ENCODE results near the gene UBE2G1. TPM values are rescaled to one million over a fixed set of nuclear protein-coding genes. Genes with fewer than 3 reads are reported as not detected.

UBE2G1 gene
- total RNA-seq, result 92.8 TPM
- long read RNA-seq, transcript UBE2G1-201 (6 exons, 3,974 nt), result major isoform, 119 of 139 reads
- long read RNA-seq, partial matches to known transcripts, result 4 of 139 reads
- long read RNA-seq, other reads (novel, unspliced or antisense), result 9 of 139 reads

- Histone ChIP-seq H3K4me1 (peaks cover 45% of the 10 kb centered on the region), H3K36me3 (peaks cover 1% of the 10 kb centered on the region), H3K9me3 (replicated peaks) (no peaks in the 10 kb centered on the region), H3K27me3 (ENCODE audit: low read depth) (no peaks in the 10 kb centered on the region), H3K27ac (replicated peaks) (peak within 1 kb of the TSS; percentile 99), H3K4me3 (peak within 1 kb of the TSS; percentile 99)
- peak; percentile 26 for TF ChIP-seq CTCF (IDR thresholded peaks at IDR 0.05; ENCODE audit: borderline replicate concordance)
- DNase-seq, result peak; percentile 98
- intact Hi-C loops (cut with micrococcal nuclease), result no loop called here
Observed at GRCh38 chr17:4366327-4367063, at the start of gene UBE2G1. UBE2G1 (minus strand) TSS chr17:4366675; CDS start chr17:4366316, 359 bp downstream.

GRCh38 chr17:4412933-4413831, 46.7 kb upstream of the UBE2G1 start:
- H3K4me3 ChIP-seq, result no peak overlapping the region
- TF ChIP-seq CTCF (IDR thresholded peaks at IDR 0.05; ENCODE audit: borderline replicate concordance), result peak; percentile 89
- peak; percentile 91 for DNase-seq

GRCh38 chr17:4411201-4411600, 44.7 kb upstream of the UBE2G1 start:
- no peaks in the 10 kb centered on the region for H3K9me3 ChIP-seq (replicated peaks)
- H3K27me3 ChIP-seq (ENCODE audit: low read depth), result no peaks in the 10 kb centered on the region
- peaks cover 6% of the 10 kb centered on the region for H3K4me1 ChIP-seq
- H3K4me3 ChIP-seq, result no peak overlapping the region
- no peaks in the 10 kb centered on the region for H3K36me3 ChIP-seq
- no peak overlapping the region for H3K27ac ChIP-seq (replicated peaks)
- TF ChIP-seq CTCF (IDR thresholded peaks at IDR 0.05; ENCODE audit: borderline replicate concordance), result no peak
- DNase-seq, result no peak
- intact Hi-C loops (cut with micrococcal nuclease), result loop anchor here (5.0 kb wide), 1 partner anchor 194 kb away; no protein-coding TSS in a partner anchor

More at GRCh38 chr17:4412933-4413831, 46.7 kb upstream of the UBE2G1 start:
- intact Hi-C loops (cut with micrococcal nuclease), result loop anchor here (5.0 kb wide), 1 partner anchor 196 kb away; no protein-coding TSS in a partner anchor
- no peak overlapping the region for H3K27ac ChIP-seq (replicated peaks)
- H3K27me3 ChIP-seq (ENCODE audit: low read depth), result no peaks in the 10 kb centered on the region
- peaks cover 6% of the 10 kb centered on the region for H3K4me1 ChIP-seq
- no peaks in the 10 kb centered on the region for H3K36me3 ChIP-seq
- H3K9me3 ChIP-seq (replicated peaks), result no peaks in the 10 kb centered on the region

GRCh38 chr17:4409659-4410058, 43.2 kb upstream of the UBE2G1 start:
- Histone ChIP-seq H3K27ac (replicated peaks) (no peak overlapping the region), H3K27me3 (ENCODE audit: low read depth) (no peaks in the 10 kb centered on the region), H3K9me3 (replicated peaks) (no peaks in the 10 kb centered on the region), H3K36me3 (no peaks in the 10 kb centered on the region), H3K4me1 (peaks cover 6% of the 10 kb centered on the region), H3K4me3 (no peak overlapping the region)
- no peak for DNase-seq
- intact Hi-C loops (cut with micrococcal nuclease), result loop anchor here (5.0 kb wide), 1 partner anchor 192 kb away; no protein-coding TSS in a partner anchor
- TF ChIP-seq CTCF (IDR thresholded peaks at IDR 0.05; ENCODE audit: borderline replicate concordance), result no peak

- no peak overlapping the region for H3K4me3 ChIP-seq
- TF ChIP-seq CTCF (IDR thresholded peaks at IDR 0.05; ENCODE audit: borderline replicate concordance), result no peak
- no peak for DNase-seq
- no peak overlapping the region for H3K27ac ChIP-seq (replicated peaks)
- no peaks in the 10 kb centered on the region for H3K9me3 ChIP-seq (replicated peaks)
- peaks cover 2% of the 10 kb centered on the region for H3K4me1 ChIP-seq
- intact Hi-C loops (cut with micrococcal nuclease), result no loop called here
- H3K27me3 ChIP-seq (ENCODE audit: low read depth), result no peaks in the 10 kb centered on the region
- H3K36me3 ChIP-seq, result no peaks in the 10 kb centered on the region
Observed at GRCh38 chr17:4407851-4408250, 41.4 kb upstream of the UBE2G1 start.
